Left ventricle myocardium inferior (tissue), 1 donor: ENCODE measurements around the gene NFKB1. TPM values are rescaled to one million over a fixed set of nuclear protein-coding genes. Genes with fewer than 3 reads are reported as not detected.

Experiments
- DNase-seq: peaks from one replicate; pipeline ENCODE4 v3.0.0-alpha.2; 2020
- H3K27ac ChIP-seq: fragments of 200-600 bp; replicated peaks from 2 replicates; pipeline ENCODE4 v1.8.0; 2021
- H3K27me3 ChIP-seq: fragments of 200-600 bp; 2 replicates; pipeline ENCODE4 v1.8.0; 2021; ENCODE audit warnings: low read depth
- H3K36me3 ChIP-seq: fragments of 200-600 bp; 2 replicates; pipeline ENCODE4 v1.8.0; 2021
- H3K4me1 ChIP-seq: fragments of 200-600 bp; 2 replicates; pipeline ENCODE4 v1.8.0; 2021
- H3K4me3 ChIP-seq: fragments of 200-600 bp; 2 replicates; pipeline ENCODE4 v1.8.0; 2021; ENCODE audit warnings: mild to moderate bottlenecking, moderate library complexity
- H3K9me3 ChIP-seq: fragments of 200-600 bp; replicated peaks from 2 replicates; pipeline ENCODE4 v1.8.0; 2021
- intact Hi-C: fragments of 100-400 bp; cut with micrococcal nuclease; formaldehyde crosslinking; loops from one replicate; pipeline ENCODE4 v1.11.0; 2022
- total RNA-seq: library from RNA; stranded (reverse); fragmentation: NEBNext Ultra II Directional; extraction: Animal tissue kit (Norgen Biotek cat#: 25700); gene quantifications from one replicate; pipeline ENCODE4 v1.2.1, GENCODE V29; 2021
- TF ChIP-seq, protein P1 (sequence below): fragments of 200-600 bp; IDR thresholded peaks from 2 replicates; pipeline ENCODE4 v1.8.0; 2021; ENCODE audit warnings: antibody characterized with exemption, mild to moderate bottlenecking, borderline replicate concordance
- donor health status: DM: no; HTN: yes; CAD: no; lungs with severe emphysema.

Gene NFKB1
- total RNA-seq, 1 donor from 2014 or later: 18.0 TPM

DNA sequence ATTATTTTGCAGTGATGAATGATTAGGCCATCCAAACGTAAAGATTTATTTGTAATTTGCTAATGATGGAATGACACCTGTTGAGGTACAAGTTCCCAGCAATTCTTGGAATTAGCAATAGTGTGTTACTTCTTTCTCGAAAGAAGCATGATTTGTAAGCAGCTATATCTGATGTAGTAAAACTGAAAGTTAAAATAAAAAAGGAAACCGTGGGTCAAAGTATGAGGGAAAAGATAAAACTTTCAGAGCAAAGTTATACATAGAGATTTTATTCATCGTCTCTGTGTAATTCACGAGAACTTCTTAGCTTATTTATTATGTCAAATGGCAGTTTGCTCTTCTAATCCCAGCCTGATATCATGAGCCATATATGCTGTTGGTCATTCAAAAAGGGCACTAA is 59.0 kb downstream of the NFKB1 start:
- H3K27ac ChIP-seq: peak overlapping the region; percentile 4
- H3K4me3 ChIP-seq: peak overlapping the region; percentile 2
- H3K9me3 ChIP-seq: no peaks in the 10 kb centered on the region
- TF ChIP-seq, protein P1, sequence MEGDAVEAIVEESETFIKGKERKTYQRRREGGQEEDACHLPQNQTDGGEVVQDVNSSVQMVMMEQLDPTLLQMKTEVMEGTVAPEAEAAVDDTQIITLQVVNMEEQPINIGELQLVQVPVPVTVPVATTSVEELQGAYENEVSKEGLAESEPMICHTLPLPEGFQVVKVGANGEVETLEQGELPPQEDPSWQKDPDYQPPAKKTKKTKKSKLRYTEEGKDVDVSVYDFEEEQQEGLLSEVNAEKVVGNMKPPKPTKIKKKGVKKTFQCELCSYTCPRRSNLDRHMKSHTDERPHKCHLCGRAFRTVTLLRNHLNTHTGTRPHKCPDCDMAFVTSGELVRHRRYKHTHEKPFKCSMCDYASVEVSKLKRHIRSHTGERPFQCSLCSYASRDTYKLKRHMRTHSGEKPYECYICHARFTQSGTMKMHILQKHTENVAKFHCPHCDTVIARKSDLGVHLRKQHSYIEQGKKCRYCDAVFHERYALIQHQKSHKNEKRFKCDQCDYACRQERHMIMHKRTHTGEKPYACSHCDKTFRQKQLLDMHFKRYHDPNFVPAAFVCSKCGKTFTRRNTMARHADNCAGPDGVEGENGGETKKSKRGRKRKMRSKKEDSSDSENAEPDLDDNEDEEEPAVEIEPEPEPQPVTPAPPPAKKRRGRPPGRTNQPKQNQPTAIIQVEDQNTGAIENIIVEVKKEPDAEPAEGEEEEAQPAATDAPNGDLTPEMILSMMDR: no peak
- no peak for DNase-seq
- H3K27me3 ChIP-seq: no peaks in the 10 kb centered on the region
- no peaks in the 10 kb centered on the region for H3K36me3 ChIP-seq
- H3K4me1 ChIP-seq: peaks cover 56% of the 10 kb centered on the region
- intact Hi-C loops: no loop called here

DNA sequence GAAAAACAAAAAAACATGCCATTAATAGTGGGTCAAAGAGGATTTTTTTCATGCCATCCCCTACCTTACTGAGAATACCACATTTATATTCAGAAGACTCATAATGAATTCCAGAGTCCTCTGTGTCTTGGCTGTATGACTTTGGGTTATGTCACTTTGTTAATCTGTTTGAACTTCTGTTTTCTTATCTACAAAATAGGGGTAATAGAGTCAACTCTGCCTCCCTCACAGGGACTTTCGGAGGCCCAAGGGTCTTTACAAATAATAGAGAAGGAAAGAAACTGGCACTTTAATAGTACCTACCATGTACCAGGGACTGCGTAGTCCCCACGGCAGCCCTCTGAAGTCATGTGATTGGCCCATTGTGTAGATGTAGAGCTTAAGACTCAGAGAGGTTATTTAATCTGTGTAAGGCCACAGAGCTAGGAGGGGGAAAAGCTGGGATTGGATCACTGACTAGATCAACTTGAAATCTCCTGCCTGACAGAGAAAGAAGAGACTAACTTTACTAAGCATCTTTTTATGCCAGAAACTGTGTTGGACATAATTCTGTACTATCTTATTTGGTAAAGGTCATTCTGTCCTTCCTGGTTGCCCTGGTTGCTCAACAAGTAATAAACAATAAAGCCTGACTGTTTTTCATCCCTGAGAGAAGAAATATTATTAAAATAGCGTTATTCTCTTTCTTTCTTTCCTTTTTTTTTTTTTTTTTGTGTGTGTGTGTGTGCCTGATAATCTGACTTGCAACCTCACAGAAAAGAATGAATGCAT is 59.6 kb downstream of the NFKB1 start:
- peak overlapping the region; percentile 2 for H3K4me3 ChIP-seq
- no peaks in the 10 kb centered on the region for H3K36me3 ChIP-seq
- intact Hi-C loops: no loop called here
- peaks cover 59% of the 10 kb centered on the region for H3K4me1 ChIP-seq
- H3K27me3 ChIP-seq: no peaks in the 10 kb centered on the region
- TF ChIP-seq, protein P1: no peak
- no peaks in the 10 kb centered on the region for H3K9me3 ChIP-seq
- peak overlapping the region; percentile 46 for H3K27ac ChIP-seq
- no peak for DNase-seq

DNA sequence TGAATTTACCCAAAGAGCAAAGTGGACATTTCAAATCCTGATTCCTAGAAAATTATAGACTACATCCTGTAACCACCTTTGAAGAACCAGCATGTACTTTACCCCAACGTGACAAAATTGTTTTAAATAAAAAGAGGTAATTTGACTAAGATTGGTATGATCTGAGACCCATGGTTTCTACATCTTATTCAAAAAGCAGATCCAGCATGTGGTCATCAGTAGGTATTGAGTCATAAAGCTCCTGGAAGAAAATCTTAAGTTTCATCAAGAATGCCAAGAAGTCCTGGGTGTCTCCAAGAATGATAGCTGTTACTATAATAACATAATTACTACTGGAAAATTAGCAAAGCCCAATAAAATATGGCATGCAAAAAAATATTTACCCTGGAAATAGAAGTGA is 61.8 kb downstream of the NFKB1 start:
- peaks cover 52% of the 10 kb centered on the region for H3K4me1 ChIP-seq
- H3K36me3 ChIP-seq: peaks cover 8% of the 10 kb centered on the region
- no peak overlapping the region for H3K4me3 ChIP-seq
- H3K27ac ChIP-seq: no peak overlapping the region
- no peaks in the 10 kb centered on the region for H3K27me3 ChIP-seq
- intact Hi-C loops: no loop called here
- H3K9me3 ChIP-seq: no peaks in the 10 kb centered on the region
- TF ChIP-seq, protein P1: no peak
- DNase-seq: no peak

DNA sequence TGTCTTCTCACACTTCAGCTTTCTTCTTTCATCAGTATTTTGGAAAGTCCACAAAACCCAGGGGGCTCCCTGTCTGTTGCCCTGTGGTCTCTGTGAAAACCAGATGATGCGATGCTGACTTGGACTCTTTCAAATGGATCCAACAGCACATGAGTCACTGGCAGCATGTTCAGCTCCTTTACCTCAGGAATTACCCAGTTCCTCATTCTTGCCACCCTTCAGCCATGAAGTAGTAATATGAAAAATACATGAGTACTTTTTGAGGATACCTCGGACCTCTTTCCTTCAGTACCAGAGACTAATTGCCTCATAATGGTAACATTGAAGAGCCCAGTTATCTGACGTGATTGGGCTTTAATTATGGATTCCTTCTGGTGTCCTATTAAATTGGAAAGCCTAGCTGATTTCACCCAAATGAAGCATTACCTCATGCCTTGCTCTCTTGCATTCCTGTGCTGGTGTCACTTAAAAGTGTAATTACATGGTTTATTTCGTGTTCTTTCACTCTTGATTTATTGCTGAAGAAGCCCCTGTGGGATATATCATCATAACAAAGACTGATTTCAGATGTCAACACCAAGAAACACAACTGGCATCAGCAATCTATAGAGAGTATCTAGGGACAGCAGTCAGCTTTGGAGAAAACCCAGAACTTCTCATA is 63.4 kb downstream of the NFKB1 start:
- Histone ChIP-seq H3K4me3 (no peak overlapping the region), H3K9me3 (no peaks in the 10 kb centered on the region), H3K27ac (no peak overlapping the region), H3K4me1 (peaks cover 47% of the 10 kb centered on the region), H3K27me3 (no peaks in the 10 kb centered on the region), H3K36me3 (peaks cover 8% of the 10 kb centered on the region)
- intact Hi-C loops: no loop called here
- TF ChIP-seq, protein P1: no peak
- DNase-seq: no peak

DNA sequence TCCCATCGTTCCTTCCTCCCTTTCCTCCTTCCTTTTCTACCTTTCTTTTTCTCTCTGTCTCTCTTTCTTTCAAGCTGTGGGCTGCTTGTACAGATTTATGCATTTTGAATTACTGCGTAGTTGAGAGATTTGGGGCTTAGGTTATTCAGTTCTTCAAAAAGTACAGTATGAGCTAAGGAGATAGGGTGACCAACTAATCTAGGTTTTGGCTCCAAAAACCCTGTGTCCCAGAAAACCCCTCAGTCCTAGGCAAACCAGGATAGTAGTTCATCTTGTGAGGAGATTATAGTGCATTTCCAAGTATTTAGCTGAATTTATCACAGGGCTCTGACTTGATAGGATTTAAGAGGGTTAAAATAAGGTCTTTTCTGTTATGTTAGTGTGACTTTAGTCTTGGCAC is 64.5 kb downstream of the NFKB1 start:
- no peak for DNase-seq
- peaks cover 35% of the 10 kb centered on the region for H3K4me1 ChIP-seq
- H3K36me3 ChIP-seq: peaks cover 15% of the 10 kb centered on the region
- no peak overlapping the region for H3K4me3 ChIP-seq
- peaks cover 5% of the 10 kb centered on the region for H3K9me3 ChIP-seq
- TF ChIP-seq, protein P1: no peak
- no peak overlapping the region for H3K27ac ChIP-seq
- intact Hi-C loops: no loop called here
- H3K27me3 ChIP-seq: no peaks in the 10 kb centered on the region
